NCI-H2227 (cell line): Measurements from ENCODE around the gene CARD19.

Experiments used
- DNase-seq: peaks from one replicate; lab custom pipeline; 2025; ENCODE audit not compliant: unreplicated experiment; lab: John Stamatoyannopoulos, UW

The CARD19 gene

GRCh38 chr9:93117924-93118862 lies 22.2 kb downstream of the CARD19 start:
- no peak for DNase-seq

GRCh38 chr9:93118863-93119702 lies 23.1 kb downstream of the CARD19 start:
- no peak for DNase-seq

GRCh38 chr9:93119703-93119952 lies 23.6 kb downstream of the CARD19 start:
- no peak for DNase-seq

GRCh38 chr9:93119953-93120845 lies 24.2 kb downstream of the CARD19 start:
- no peak for DNase-seq

GRCh38 chr9:93120846-93121315 lies 24.9 kb downstream of the CARD19 start:
- DNase-seq = no peak

GRCh38 chr9:93121316-93122241 lies 25.6 kb downstream of the CARD19 start:
- no peak for DNase-seq

- no peak for DNase-seq
Observed at GRCh38 chr9:93122721-93123221, 26.8 kb downstream of the CARD19 start.

- no peak for DNase-seq
Observed at GRCh38 chr9:93123561-93124283, 27.7 kb downstream of the CARD19 start.

GRCh38 chr9:93124793-93125192 lies 28.8 kb downstream of the CARD19 start:
- no peak for DNase-seq

GRCh38 chr9:93125331-93125894 lies 29.4 kb downstream of the CARD19 start:
- DNase-seq = no peak

GRCh38 chr9:93126151-93126781 lies 30.2 kb downstream of the CARD19 start:
- no peak for DNase-seq

GRCh38 chr9:93126825-93127368 lies 30.9 kb downstream of the CARD19 start:
- peak; percentile 47 for DNase-seq

GRCh38 chr9:93127395-93127911 lies 31.4 kb downstream of the CARD19 start:
- no peak for DNase-seq

- no peak for DNase-seq
Observed at GRCh38 chr9:93128011-93128714, 32.1 kb downstream of the CARD19 start.

- DNase-seq = no peak
Observed at GRCh38 chr9:93128715-93129224, 32.8 kb downstream of the CARD19 start.

- DNase-seq = no peak
Observed at GRCh38 chr9:93129286-93129685, 33.3 kb downstream of the CARD19 start.
